Osteocyte (in vitro differentiated cells): ENCODE measurements around the gene KLF9. TPM values are rescaled to one million over a fixed set of nuclear protein-coding genes. Genes with fewer than 3 reads are reported as not detected.

ENCODE experiments used
- DNase-seq: peaks from one replicate; pipeline ENCODE4 v3.0.0; 2021; ENCODE audit warnings: mixed read lengths; ENCODE audit not compliant: unreplicated experiment; ENCODE audit errors: extremely low spot score
- H3K27ac Mint-ChIP-seq: one replicate; pipeline ENCODE4 v1.8.0; 2021; ENCODE audit warnings: mild to moderate bottlenecking, mixed read lengths; ENCODE audit not compliant: unreplicated experiment
- H3K27me3 Mint-ChIP-seq: one replicate; pipeline ENCODE4 v1.8.0; 2021; ENCODE audit warnings: mixed read lengths; ENCODE audit not compliant: unreplicated experiment
- H3K36me3 Mint-ChIP-seq: one replicate; pipeline ENCODE4 v1.8.0; 2021; ENCODE audit warnings: mixed read lengths; ENCODE audit not compliant: unreplicated experiment
- H3K4me1 Mint-ChIP-seq: one replicate; pipeline ENCODE4 v1.8.0; 2021; ENCODE audit warnings: mixed read lengths; ENCODE audit not compliant: unreplicated experiment
- H3K4me3 Mint-ChIP-seq: one replicate; pipeline ENCODE4 v1.8.0; 2021; ENCODE audit warnings: mild to moderate bottlenecking, moderate library complexity, mixed read lengths; ENCODE audit not compliant: unreplicated experiment
- H3K9me3 Mint-ChIP-seq: one replicate; pipeline ENCODE4 v1.8.0; 2021; ENCODE audit warnings: mixed read lengths; ENCODE audit not compliant: unreplicated experiment
- CTCF ChIP-seq: fragments of 200-600 bp; sonication (generic); IDR thresholded peaks from 2 replicates; pipeline ENCODE4 v1.5.0; 2021; ENCODE audit warnings: antibody characterized with exemption, mild to moderate bottlenecking, moderate library complexity
- total RNA-seq: library from RNA; stranded (reverse); gene quantifications from 2 replicates; pipeline ENCODE4 v1.2.1, GENCODE V29; 2021

Gene KLF9
- total RNA-seq, 1 donor from 2014 or later, result 85.3 TPM

GRCh38 chr9:70367305-70367930 lies 47.0 kb downstream of the KLF9 start:
- H3K27me3 Mint-ChIP-seq, result no peaks in the 10 kb centered on the region
- no peak for DNase-seq

GRCh38 chr9:70363760-70364159 lies 50.7 kb downstream of the KLF9 start:
- Mint-ChIP-seq H3K36me3 (peaks cover 19% of the 10 kb centered on the region), H3K9me3 (no peaks in the 10 kb centered on the region), H3K27ac (no peak overlapping the region), H3K27me3 (no peaks in the 10 kb centered on the region), H3K4me3 (no peak overlapping the region), H3K4me1 (no peaks in the 10 kb centered on the region)
- TF ChIP-seq CTCF, result no peak
- DNase-seq, result no peak

More at GRCh38 chr9:70367305-70367930, 47.0 kb downstream of the KLF9 start:
- Mint-ChIP-seq H3K27ac (no peak overlapping the region), H3K36me3 (peaks cover 19% of the 10 kb centered on the region), H3K4me3 (no peak overlapping the region), H3K4me1 (no peaks in the 10 kb centered on the region), H3K9me3 (no peaks in the 10 kb centered on the region)
- TF ChIP-seq CTCF, result no peak

GRCh38 chr9:70362952-70363351 lies 51.5 kb downstream of the KLF9 start:
- TF ChIP-seq CTCF, result no peak
- DNase-seq, result no peak
- no peak overlapping the region for H3K27ac Mint-ChIP-seq
- no peaks in the 10 kb centered on the region for H3K9me3 Mint-ChIP-seq
- H3K27me3 Mint-ChIP-seq, result no peaks in the 10 kb centered on the region
- H3K4me3 Mint-ChIP-seq, result no peak overlapping the region
- H3K4me1 Mint-ChIP-seq, result no peaks in the 10 kb centered on the region
- H3K36me3 Mint-ChIP-seq, result peaks cover 22% of the 10 kb centered on the region

- DNase-seq, result no peak
- Mint-ChIP-seq H3K4me1 (peaks cover 9% of the 10 kb centered on the region), H3K27me3 (no peaks in the 10 kb centered on the region), H3K36me3 (peaks cover 12% of the 10 kb centered on the region), H3K27ac (peak overlapping the region; percentile 15), H3K4me3 (no peak overlapping the region), H3K9me3 (no peaks in the 10 kb centered on the region)
- no peak for TF ChIP-seq CTCF
These were observed 58.7 kb downstream of the KLF9 start for GRCh38 chr9:70355801-70356200.

- no peaks in the 10 kb centered on the region for H3K9me3 Mint-ChIP-seq
These were observed 61.7 kb downstream of the KLF9 start for GRCh38 chr9:70352802-70353201.

More at GRCh38 chr9:70352802-70353201, 61.7 kb downstream of the KLF9 start:
- Mint-ChIP-seq H3K27ac (peak overlapping the region; percentile 50), H3K27me3 (no peaks in the 10 kb centered on the region), H3K4me3 (no peak overlapping the region), H3K36me3 (peaks cover 22% of the 10 kb centered on the region), H3K4me1 (peaks cover 13% of the 10 kb centered on the region)
- peak; percentile 63 for TF ChIP-seq CTCF
- DNase-seq, result no peak
